GM12801 (cell line): ENCODE data around the gene HTRA3.

Experiments used
- CTCF ChIP-seq: IDR thresholded peaks from one replicate; pipeline ENCODE4 v1.5.1; 2011; ENCODE audit warnings: control low read depth; ENCODE audit not compliant: insufficient read length; ENCODE audit errors: extremely low read depth

The HTRA3 gene

GRCh38 chr4:8303485-8304281, 34.1 kb downstream of the HTRA3 start:
- no peak for TF ChIP-seq CTCF

GRCh38 chr4:8304827-8305695, 35.5 kb downstream of the HTRA3 start:
- no peak for TF ChIP-seq CTCF

- TF ChIP-seq CTCF, result no peak
Observed at GRCh38 chr4:8305851-8306471, 36.4 kb downstream of the HTRA3 start.

GRCh38 chr4:8306511-8307021, 37.0 kb downstream of the HTRA3 start:
- no peak for TF ChIP-seq CTCF

- TF ChIP-seq CTCF, result no peak
Observed at GRCh38 chr4:8307121-8307520, 37.6 kb downstream of the HTRA3 start.

GRCh38 chr4:8307714-8308113, 38.2 kb downstream of the HTRA3 start:
- TF ChIP-seq CTCF, result no peak

GRCh38 chr4:8308144-8308543, 38.6 kb downstream of the HTRA3 start:
- TF ChIP-seq CTCF, result no peak
